HepG2 (cell line): ENCODE measurements around the gene SOCS3. TPM values are rescaled to one million over a fixed set of nuclear protein-coding genes. Genes with fewer than 3 reads are reported as not detected.
A peak's percentile ranks its signal among the peaks of the same experiment; 100 is the strongest.

Experiments
- AKAP8 ChIP-seq: sonication (generic); formaldehyde crosslinking; IDR thresholded peaks from 2 replicates; pipeline ENCODE4 v1.5.1; 2020; ENCODE audit warnings: mild to moderate bottlenecking, missing genetic modification reagents
- ATF6 ChIP-seq: sonication (generic); formaldehyde crosslinking; conservative IDR thresholded peaks from 2 replicates; pipeline ENCODE4 v1.4.0; 2020; ENCODE audit warnings: missing genetic modification reagents
- BCL6 ChIP-seq: IDR thresholded peaks from 2 replicates; pipeline ENCODE4 v1.6.1; 2016; ENCODE audit warnings: missing genetic modification reagents, missing compliant biosample characterization
- CBX2 ChIP-seq, 2 experiments: fragments of 200-600 bp in 1 of 2; sonication (generic); formaldehyde crosslinking in 1 of 2; IDR thresholded peaks; 2 replicates each; pipeline versions ENCODE4 v1.7.0 to v1.8.1; 2018 to 2022; ENCODE audit warnings: low read depth in 2 of 2, low read length in 1 of 2, mild to moderate bottlenecking in 1 of 2, missing genetic modification reagents in 1 of 2
- CHD4 ChIP-seq: fragments of 200-600 bp; sonication (generic); IDR thresholded peaks from 2 replicates; pipeline ENCODE4 v1.7.0; 2017; ENCODE audit warnings: mild to moderate bottlenecking, low read length, borderline replicate concordance
- CSRNP1 ChIP-seq: sonication (generic); formaldehyde crosslinking; IDR thresholded peaks from 2 replicates; pipeline ENCODE4 v1.8.1; 2023; ENCODE audit warnings: mild to moderate bottlenecking, missing genetic modification reagents
- EHMT2 ChIP-seq: fragments of 200-600 bp; sonication (generic); IDR thresholded peaks from 2 replicates; pipeline ENCODE4 v1.7.0; 2017; ENCODE audit warnings: antibody characterized with exemption, low read depth, low read length, borderline replicate concordance
- FOXA3 ChIP-seq: IDR thresholded peaks from 2 replicates; pipeline ENCODE4 v1.6.1; 2016; ENCODE audit warnings: missing genetic modification reagents, missing compliant biosample characterization
- GRHL1 ChIP-seq: sonication (generic); formaldehyde crosslinking; conservative IDR thresholded peaks from 2 replicates; pipeline ENCODE4 v1.8.0; 2022; ENCODE audit warnings: missing genetic modification reagents
- ISX ChIP-seq: sonication (generic); formaldehyde crosslinking; conservative IDR thresholded peaks from 2 replicates; pipeline ENCODE4 v1.5.0; 2020; ENCODE audit warnings: missing genetic modification reagents
- MEF2D ChIP-seq: sonication (generic); formaldehyde crosslinking; IDR thresholded peaks from 2 replicates; pipeline ENCODE4 v1.5.1; 2020; ENCODE audit warnings: mild to moderate bottlenecking, missing genetic modification reagents
- MXI1 ChIP-seq: IDR thresholded peaks from 3 replicates; pipeline ENCODE4 v1.6.1; 2012; ENCODE audit warnings: low read depth, low read length, inconsistent platforms, borderline replicate concordance
- NPAS2 ChIP-seq: sonication (generic); formaldehyde crosslinking; IDR thresholded peaks from 2 replicates; pipeline ENCODE4 v1.8.0; 2022; ENCODE audit warnings: mild to moderate bottlenecking, missing genetic modification reagents, borderline replicate concordance
- SNAI1 ChIP-seq: sonication (generic); formaldehyde crosslinking; IDR thresholded peaks from 2 replicates; pipeline ENCODE4 v1.5.0; 2020; ENCODE audit warnings: mild to moderate bottlenecking, missing genetic modification reagents, borderline replicate concordance
- SP4 ChIP-seq: sonication (generic); formaldehyde crosslinking; IDR thresholded peaks from 2 replicates; pipeline ENCODE4 v1.8.1; 2023; ENCODE audit warnings: mild to moderate bottlenecking, missing genetic modification reagents
- ZBTB7A ChIP-seq: sonication (generic); formaldehyde crosslinking; IDR thresholded peaks from 2 replicates; pipeline ENCODE4 v1.8.0; 2022; ENCODE audit warnings: mild to moderate bottlenecking, missing genetic modification reagents
- ZNF30 ChIP-seq: sonication (generic); formaldehyde crosslinking; IDR thresholded peaks from 2 replicates; pipeline ENCODE4 v1.5.0; 2020; ENCODE audit warnings: mild to moderate bottlenecking, missing genetic modification reagents
- ZNF343 ChIP-seq: sonication (generic); formaldehyde crosslinking; IDR thresholded peaks from 2 replicates; pipeline ENCODE4 v1.4.0; 2020; ENCODE audit warnings: mild to moderate bottlenecking, missing genetic modification reagents
- ZNF431 ChIP-seq: sonication (generic); formaldehyde crosslinking; IDR thresholded peaks from 2 replicates; pipeline ENCODE4 v1.9.0; 2022; ENCODE audit warnings: missing genetic modification reagents, low read depth, mild to moderate bottlenecking, borderline replicate concordance
- ZNF770 ChIP-seq: sonication (generic); formaldehyde crosslinking; IDR thresholded peaks from 2 replicates; pipeline ENCODE4 v1.5.0; 2020; ENCODE audit warnings: mild to moderate bottlenecking, missing genetic modification reagents
- polyA plus RNA-seq, 8 experiments: library from polyadenylated mRNA; depleted of rRNA in 3 of 8; stranded (reverse) in 7 of 8; unstranded in 1 of 8; fragments of >200 nt; fragmentation: Illumina TruSeq in 4 of 8; extraction: Trizol in 4 of 8; gene quantifications; 2 replicates each; pipeline versions ENCODE4 v1.2.1 to v1.2.3, GENCODE V29; 2011 to 2016; ENCODE audit warnings: low read depth in 4 of 8, missing spikeins in 1 of 8, mixed read lengths in 1 of 8; ENCODE audit not compliant: insufficient read depth in 1 of 8
- total RNA-seq, 5 experiments: library from RNA; depleted of rRNA; stranded (reverse); fragments of >200 nt; fragmentation: Illumina TruSeq; extraction: Trizol; gene quantifications; 2 replicates each; pipeline ENCODE4 v1.2.3, GENCODE V29; 2016; ENCODE audit warnings: low read depth in 1 of 5

SOCS3 gene
- total and polyA plus RNA-seq, 2 of the 13 experiments (the other 11 are each of a cell fraction or from before 2014, with no cell fraction given), result 0.77 to 2.4 TPM

- TF ChIP-seq MXI1, result peak; percentile 94; the same call in 2 of the 3 replicates
- no peak; the same call in 1 of the 2 replicates for TF ChIP-seq SP4
- TF ChIP-seq CHD4, result no peak
- TF ChIP-seq ISX (CRISPR knock-in tag), result no peak
- TF ChIP-seq BCL6 (CRISPR knock-in tag), result peak; percentile 85
- peak; percentile 41; the same call in 1 of the 2 replicates for TF ChIP-seq MEF2D
- no peak for TF ChIP-seq SNAI1 (CRISPR knock-in tag)
- no peak for TF ChIP-seq ATF6 (CRISPR knock-in tag)
- TF ChIP-seq ZNF431 (CRISPR knock-in tag), result no peak; the same call in 1 of the 2 replicates
- TF ChIP-seq ZNF343 (CRISPR knock-in tag), result no peak
- TF ChIP-seq CSRNP1 (CRISPR knock-in tag), result no peak
- TF ChIP-seq NPAS2 (CRISPR knock-in tag), result no peak
- no peak for TF ChIP-seq CBX2 (IDR thresholded peaks at IDR 0.05; ENCODE audit: low read depth, low read length)
- TF ChIP-seq CBX2 (CRISPR knock-in tag; IDR thresholded peaks at IDR 0.05; ENCODE audit: low read depth), result no peak
- no peak for TF ChIP-seq AKAP8
- TF ChIP-seq EHMT2, result no peak
- TF ChIP-seq ZNF770 (CRISPR knock-in tag), result no peak
- TF ChIP-seq ZNF30 (CRISPR knock-in tag), result no peak
- TF ChIP-seq ZBTB7A (CRISPR knock-in tag), result no peak
- TF ChIP-seq FOXA3 (CRISPR knock-in tag), result peak; percentile 99
- no peak for TF ChIP-seq GRHL1 (CRISPR knock-in tag)
These were observed 39.8 kb upstream of the SOCS3 start (continued) for GRCh38 chr17:78399693-78400144.
